Omental fat pad (tissue), 4 donors: ENCODE measurements around the gene KRT2. TPM values are rescaled to one million over a fixed set of nuclear protein-coding genes. Genes with fewer than 3 reads are reported as not detected.

Source experiments
- ATAC-seq: fragments of 150-250 bp; one replicate; pipeline ENCODE4 v1.9.1; 2016; ENCODE audit warnings: mild to moderate bottlenecking, moderate library complexity; ENCODE audit not compliant: low FRiP score
- DNase-seq: peaks from one replicate; pipeline ENCODE4 v3.0.0-alpha.2; 2019; ENCODE audit warnings: low spot score
- total RNA-seq, 4 donors: library from RNA; depleted of rRNA; stranded (reverse); fragments of >200 nt; gene quantifications; one replicate each; pipeline ENCODE4 v1.1.0, GENCODE V29; 2016
- TF ChIP-seq, protein P1 (sequence below), 3 donors: fragments of 450-650 bp; IDR thresholded peaks; one replicate each; pipeline ENCODE4 v1.5.1; 2016 to 2017; ENCODE audit warnings: antibody characterized with exemption in 3 of 3, mild to moderate bottlenecking in 3 of 3, moderate library complexity in 2 of 3

KRT2 gene
- total RNA-seq, 4 donors from 2014 or later: not detected

- TF ChIP-seq, protein P1, sequence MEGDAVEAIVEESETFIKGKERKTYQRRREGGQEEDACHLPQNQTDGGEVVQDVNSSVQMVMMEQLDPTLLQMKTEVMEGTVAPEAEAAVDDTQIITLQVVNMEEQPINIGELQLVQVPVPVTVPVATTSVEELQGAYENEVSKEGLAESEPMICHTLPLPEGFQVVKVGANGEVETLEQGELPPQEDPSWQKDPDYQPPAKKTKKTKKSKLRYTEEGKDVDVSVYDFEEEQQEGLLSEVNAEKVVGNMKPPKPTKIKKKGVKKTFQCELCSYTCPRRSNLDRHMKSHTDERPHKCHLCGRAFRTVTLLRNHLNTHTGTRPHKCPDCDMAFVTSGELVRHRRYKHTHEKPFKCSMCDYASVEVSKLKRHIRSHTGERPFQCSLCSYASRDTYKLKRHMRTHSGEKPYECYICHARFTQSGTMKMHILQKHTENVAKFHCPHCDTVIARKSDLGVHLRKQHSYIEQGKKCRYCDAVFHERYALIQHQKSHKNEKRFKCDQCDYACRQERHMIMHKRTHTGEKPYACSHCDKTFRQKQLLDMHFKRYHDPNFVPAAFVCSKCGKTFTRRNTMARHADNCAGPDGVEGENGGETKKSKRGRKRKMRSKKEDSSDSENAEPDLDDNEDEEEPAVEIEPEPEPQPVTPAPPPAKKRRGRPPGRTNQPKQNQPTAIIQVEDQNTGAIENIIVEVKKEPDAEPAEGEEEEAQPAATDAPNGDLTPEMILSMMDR (IDR thresholded peaks at IDR 0.05): no peak
- DNase-seq (no peak), ATAC-seq (no peak)
These were observed 37.9 kb upstream of the KRT2 start for GRCh38 chr12:52689936-52690335.

DNA sequence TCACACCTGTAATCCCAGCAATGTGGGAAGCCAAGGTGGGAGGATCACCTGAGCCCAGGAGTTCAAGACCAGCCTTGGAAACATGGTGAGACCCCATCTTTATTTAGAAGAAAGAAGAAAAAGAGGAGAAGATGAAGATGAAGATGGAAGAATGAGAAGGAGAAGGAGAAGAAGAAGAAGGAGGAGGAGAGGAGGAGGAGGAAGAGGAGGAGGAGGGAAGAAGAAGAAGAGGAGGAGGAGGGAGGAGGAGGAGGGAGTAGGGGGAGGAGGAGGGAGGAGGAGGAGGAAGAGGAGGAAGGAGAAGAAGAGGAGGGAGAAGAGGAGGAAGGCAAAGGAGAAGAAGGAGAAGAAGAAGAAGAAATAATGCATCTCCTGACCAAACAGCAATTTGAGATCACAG lies 37.2 kb upstream of the KRT2 start:
- DNase-seq (no peak), ATAC-seq (no peak)
- TF ChIP-seq, protein P1 (IDR thresholded peaks at IDR 0.05): no peak

- DNase-seq: no peak
- ATAC-seq: no peak
- TF ChIP-seq, protein P1 (IDR thresholded peaks at IDR 0.05): no peak
These were observed 36.5 kb upstream of the KRT2 start for GRCh38 chr12:52688481-52688880.

GRCh38 chr12:52687497-52688385 lies 35.7 kb upstream of the KRT2 start:
- TF ChIP-seq, protein P1 (IDR thresholded peaks at IDR 0.05): no peak
- ATAC-seq (no peak), DNase-seq (no peak)

GRCh38 chr12:52686756-52687487 lies 34.9 kb upstream of the KRT2 start:
- no peak for ATAC-seq
- TF ChIP-seq, protein P1 (IDR thresholded peaks at IDR 0.05): no peak
- DNase-seq: no peak

DNA sequence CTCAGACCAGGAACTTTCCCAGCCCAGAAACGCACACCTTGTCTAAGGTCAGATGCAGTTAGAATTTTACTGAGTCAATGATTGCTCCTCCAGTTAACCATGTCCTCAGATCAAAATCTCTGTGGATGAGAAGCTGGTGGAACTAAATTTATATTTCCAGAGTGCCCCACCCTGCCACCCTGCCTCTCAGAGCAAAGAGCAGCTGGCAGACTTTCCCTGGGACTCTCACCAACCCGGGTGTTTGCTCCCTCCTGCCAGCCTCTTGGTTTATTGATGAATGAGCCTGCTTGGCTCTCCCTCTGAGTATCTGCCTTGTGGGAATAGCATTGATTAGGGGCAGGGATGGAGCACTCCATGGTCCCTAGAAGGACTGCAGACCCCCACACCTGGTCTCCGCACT lies 34.1 kb upstream of the KRT2 start:
- ATAC-seq (no peak), DNase-seq (no peak)
- TF ChIP-seq, protein P1 (IDR thresholded peaks at IDR 0.05): no peak
